Central memory CD8-positive, alpha-beta T cell (primary cell): ENCODE data around the gene PRAC1.

Source experiments
- ATAC-seq: fragments of 150-1000 bp; cut with Tn5 transposase; replicated peaks from 2 replicates; pipeline ENCODE4 v1.10.0; 2022; ENCODE audit warnings: mild to moderate bottlenecking, moderate FRiP score, moderate number of reproducible peaks; ENCODE audit not compliant: poor library complexity, severe bottlenecking; ENCODE audit errors: extremely low read depth
- DNase-seq, 2 donors: peaks; one replicate each; pipeline ENCODE4 v3.0.0; 2021; ENCODE audit warnings: low spot score in 2 of 2
- H3K27ac Mint-ChIP-seq: one replicate; pipeline ENCODE4 v1.8.0; 2022; ENCODE audit warnings: low read depth, mild to moderate bottlenecking, moderate library complexity, mixed read lengths
- H3K27me3 Mint-ChIP-seq: one replicate; pipeline ENCODE4 v1.8.0; 2022; ENCODE audit warnings: mixed read lengths
- H3K36me3 Mint-ChIP-seq: one replicate; pipeline ENCODE4 v1.8.0; 2022; ENCODE audit warnings: mild to moderate bottlenecking, moderate library complexity, mixed read lengths; ENCODE audit not compliant: insufficient read depth
- H3K4me1 Mint-ChIP-seq: one replicate; pipeline ENCODE4 v1.8.0; 2022; ENCODE audit warnings: mixed read lengths
- H3K4me3 Mint-ChIP-seq: one replicate; pipeline ENCODE4 v1.8.0; 2022; ENCODE audit warnings: mild to moderate bottlenecking, moderate library complexity, mixed read lengths
- H3K9me3 Mint-ChIP-seq: one replicate; pipeline ENCODE4 v1.8.0; 2022; ENCODE audit warnings: mixed read lengths

PRAC1 gene

DNA sequence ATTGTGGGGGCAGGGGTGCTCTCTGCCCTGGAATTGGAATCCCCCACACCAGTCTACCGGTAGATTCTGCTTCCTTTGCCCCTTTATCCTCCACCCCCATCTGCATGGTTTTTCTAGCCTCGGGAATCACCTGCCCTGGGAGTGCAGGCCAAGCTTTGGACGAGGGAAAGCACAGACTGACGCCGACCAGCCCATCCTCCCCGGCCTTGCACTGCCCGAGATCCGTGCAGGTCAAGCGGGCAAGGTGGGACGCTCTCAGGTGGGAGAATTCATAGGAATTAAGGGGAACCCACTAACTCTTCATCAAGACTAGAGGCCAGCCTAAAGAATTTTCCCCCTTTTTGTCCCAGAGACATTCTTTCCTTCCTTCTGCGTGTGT lies 16.1 kb upstream of the PRAC1 start:
- DNase-seq (no peak), ATAC-seq (no peak)
- peaks cover 20% of the 10 kb centered on the region for H3K4me1 Mint-ChIP-seq
- H3K9me3 Mint-ChIP-seq, result no peaks in the 10 kb centered on the region
- no peak overlapping the region for H3K27ac Mint-ChIP-seq
- H3K36me3 Mint-ChIP-seq, result peaks cover 6% of the 10 kb centered on the region
- H3K4me3 Mint-ChIP-seq, result no peak overlapping the region
- H3K27me3 Mint-ChIP-seq, result peaks cover 99% of the 10 kb centered on the region

GRCh38 chr17:48737330-48738043 lies 15.2 kb upstream of the PRAC1 start:
- DNase-seq, result no peak
- ATAC-seq, result no peak
- peaks cover 99% of the 10 kb centered on the region for H3K27me3 Mint-ChIP-seq
- H3K36me3 Mint-ChIP-seq, result peaks cover 6% of the 10 kb centered on the region
- H3K9me3 Mint-ChIP-seq, result no peaks in the 10 kb centered on the region
- no peak overlapping the region for H3K27ac Mint-ChIP-seq
- H3K4me1 Mint-ChIP-seq, result peaks cover 26% of the 10 kb centered on the region
- H3K4me3 Mint-ChIP-seq, result no peak overlapping the region

DNA sequence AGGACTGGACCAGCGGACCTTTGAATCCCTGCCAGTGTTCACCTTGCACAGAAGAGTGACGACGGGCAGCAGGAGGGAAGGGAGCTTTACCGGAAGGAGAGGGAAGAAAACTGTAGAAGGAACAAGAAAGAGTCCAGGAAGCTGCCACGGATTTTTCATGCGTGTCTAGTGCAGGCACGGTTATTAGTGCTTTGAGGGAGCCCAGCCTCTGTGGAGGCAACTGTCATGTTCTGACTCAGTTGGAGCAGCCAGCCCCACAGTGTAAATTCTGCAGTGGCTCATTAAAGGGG lies 12.7 kb upstream of the PRAC1 start:
- Mint-ChIP-seq H3K4me3 (no peak overlapping the region), H3K9me3 (no peaks in the 10 kb centered on the region), H3K4me1 (peaks cover 27% of the 10 kb centered on the region), H3K27ac (no peak overlapping the region), H3K27me3 (peaks cover 100% of the 10 kb centered on the region), H3K36me3 (peaks cover 3% of the 10 kb centered on the region)
- DNase-seq (no peak), ATAC-seq (no peak)

GRCh38 chr17:48734333-48735061 lies 12.2 kb upstream of the PRAC1 start:
- ATAC-seq (no peak), DNase-seq (no peak)
- H3K4me3 Mint-ChIP-seq, result no peak overlapping the region
- H3K27ac Mint-ChIP-seq, result no peak overlapping the region
- H3K4me1 Mint-ChIP-seq, result peaks cover 27% of the 10 kb centered on the region
- no peaks in the 10 kb centered on the region for H3K9me3 Mint-ChIP-seq
- peaks cover 3% of the 10 kb centered on the region for H3K36me3 Mint-ChIP-seq
- H3K27me3 Mint-ChIP-seq, result peaks cover 100% of the 10 kb centered on the region

DNA sequence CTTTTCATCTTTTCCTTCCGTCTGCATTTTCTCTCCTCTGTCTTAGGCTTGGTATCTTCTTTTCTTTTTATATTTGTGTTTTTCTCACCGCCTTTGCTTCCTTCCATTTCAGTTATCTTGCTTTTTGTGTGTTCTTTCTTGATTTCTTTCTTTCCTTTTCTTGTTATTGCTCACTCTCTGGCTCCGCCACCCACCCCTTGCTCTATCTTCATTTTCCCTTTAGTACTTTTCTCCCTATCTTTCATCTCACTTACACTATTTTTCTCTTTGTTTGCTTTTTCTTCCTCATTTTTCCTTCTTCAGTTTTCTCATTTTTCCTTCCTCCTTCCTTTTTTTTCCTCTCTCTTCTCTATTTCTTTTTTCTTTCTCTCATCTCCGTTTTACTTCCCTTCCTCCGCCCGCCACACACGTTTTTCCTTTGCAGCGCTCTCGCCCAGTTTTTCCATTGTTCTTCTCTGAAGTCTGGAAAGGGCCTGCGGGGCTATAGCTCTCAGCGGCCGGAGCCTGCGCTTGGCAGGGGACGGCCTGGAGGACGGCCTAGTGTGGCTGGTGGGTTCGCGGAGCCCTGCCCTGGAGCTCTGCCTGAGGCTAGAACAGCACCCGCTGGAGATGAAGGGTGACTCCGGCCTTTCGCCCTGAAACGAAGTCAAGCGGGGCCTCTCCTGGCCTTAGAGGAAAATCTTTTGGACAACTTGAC lies 11.5 kb upstream of the PRAC1 start:
- H3K27ac Mint-ChIP-seq, result no peak overlapping the region
- ATAC-seq (no peak), DNase-seq (no peak)
- no peaks in the 10 kb centered on the region for H3K9me3 Mint-ChIP-seq
- H3K4me1 Mint-ChIP-seq, result peaks cover 24% of the 10 kb centered on the region
- peaks cover 7% of the 10 kb centered on the region for H3K36me3 Mint-ChIP-seq
- peaks cover 100% of the 10 kb centered on the region for H3K27me3 Mint-ChIP-seq
- H3K4me3 Mint-ChIP-seq, result peak overlapping the region; percentile 8

DNA sequence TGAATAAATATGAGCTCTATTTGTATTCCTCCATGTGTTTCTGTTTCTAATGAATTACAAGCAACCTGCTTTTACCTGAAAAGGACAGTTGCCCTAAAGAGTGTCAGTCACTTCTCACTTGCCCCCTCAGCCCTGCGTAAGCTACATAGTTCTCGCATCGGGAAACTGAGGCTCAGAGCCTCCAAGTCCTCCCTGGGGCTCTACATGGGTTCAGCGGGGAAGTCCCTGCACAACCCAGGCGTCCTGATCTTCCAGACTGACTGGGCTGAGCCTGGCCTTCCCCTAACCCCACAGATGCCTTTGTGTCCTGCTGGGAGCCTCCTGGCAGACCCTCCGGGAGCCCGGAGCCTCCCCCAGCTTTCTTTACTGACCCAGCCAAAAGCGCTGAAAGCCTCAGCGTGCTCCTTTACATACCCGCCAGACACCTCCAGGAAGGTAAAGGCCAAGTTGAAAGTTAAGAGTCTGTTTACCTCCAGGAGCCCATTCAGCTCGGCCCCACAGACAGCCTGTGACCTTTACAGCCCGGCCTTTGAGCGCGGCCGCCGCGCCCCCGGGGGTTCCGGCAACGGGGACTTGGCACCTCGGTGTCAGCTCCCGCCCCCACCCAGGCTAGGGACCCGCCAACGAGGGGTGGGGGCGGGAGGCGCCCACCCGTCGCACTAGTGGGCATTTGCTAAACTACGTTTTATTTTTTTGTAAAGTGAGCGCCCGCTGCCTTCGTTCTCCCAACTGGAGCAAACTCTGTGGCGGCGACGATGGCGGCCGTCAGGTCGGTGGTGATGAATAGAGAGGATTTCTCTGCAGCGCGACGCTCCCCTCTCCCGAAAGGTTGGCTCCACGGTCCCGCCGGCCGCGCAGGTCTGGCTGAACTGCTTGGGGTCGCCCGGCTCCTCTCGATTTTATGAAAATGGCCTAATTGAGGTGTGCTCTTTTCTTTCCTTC lies 10.6 kb upstream of the PRAC1 start:
- peaks cover 28% of the 10 kb centered on the region for H3K4me1 Mint-ChIP-seq
- H3K27ac Mint-ChIP-seq, result no peak overlapping the region
- peaks cover 13% of the 10 kb centered on the region for H3K36me3 Mint-ChIP-seq
- DNase-seq (no peak), ATAC-seq (no peak)
- no peaks in the 10 kb centered on the region for H3K9me3 Mint-ChIP-seq
- peaks cover 100% of the 10 kb centered on the region for H3K27me3 Mint-ChIP-seq
- H3K4me3 Mint-ChIP-seq, result peak overlapping the region; percentile 8

- H3K9me3 Mint-ChIP-seq, result no peaks in the 10 kb centered on the region
- DNase-seq (no peak), ATAC-seq (no peak)
- H3K4me3 Mint-ChIP-seq, result no peak overlapping the region
- peaks cover 100% of the 10 kb centered on the region for H3K27me3 Mint-ChIP-seq
- H3K27ac Mint-ChIP-seq, result no peak overlapping the region
- peaks cover 31% of the 10 kb centered on the region for H3K4me1 Mint-ChIP-seq
- H3K36me3 Mint-ChIP-seq, result peaks cover 13% of the 10 kb centered on the region
Observed at GRCh38 chr17:48731355-48731754, 9.0 kb upstream of the PRAC1 start.

DNA sequence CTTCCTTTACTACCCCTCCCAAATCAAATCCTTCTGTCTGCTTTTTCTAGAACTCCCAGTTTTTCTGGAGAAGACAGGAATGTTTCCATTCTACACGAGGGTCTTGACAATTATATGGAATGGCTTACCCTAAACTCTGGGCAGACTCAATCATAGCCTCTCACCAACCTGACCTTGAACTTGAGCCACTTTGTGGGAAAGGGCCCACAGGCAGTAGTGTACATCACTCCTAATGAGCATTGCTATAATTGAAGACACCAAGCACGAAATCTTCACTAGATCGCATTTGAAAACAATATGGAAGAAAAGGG lies 7.9 kb upstream of the PRAC1 start:
- Mint-ChIP-seq H3K4me3 (no peak overlapping the region), H3K4me1 (peaks cover 33% of the 10 kb centered on the region), H3K36me3 (peaks cover 16% of the 10 kb centered on the region), H3K27ac (no peak overlapping the region), H3K27me3 (peaks cover 100% of the 10 kb centered on the region), H3K9me3 (no peaks in the 10 kb centered on the region)
- ATAC-seq, result no peak
- DNase-seq, result no peak

DNA sequence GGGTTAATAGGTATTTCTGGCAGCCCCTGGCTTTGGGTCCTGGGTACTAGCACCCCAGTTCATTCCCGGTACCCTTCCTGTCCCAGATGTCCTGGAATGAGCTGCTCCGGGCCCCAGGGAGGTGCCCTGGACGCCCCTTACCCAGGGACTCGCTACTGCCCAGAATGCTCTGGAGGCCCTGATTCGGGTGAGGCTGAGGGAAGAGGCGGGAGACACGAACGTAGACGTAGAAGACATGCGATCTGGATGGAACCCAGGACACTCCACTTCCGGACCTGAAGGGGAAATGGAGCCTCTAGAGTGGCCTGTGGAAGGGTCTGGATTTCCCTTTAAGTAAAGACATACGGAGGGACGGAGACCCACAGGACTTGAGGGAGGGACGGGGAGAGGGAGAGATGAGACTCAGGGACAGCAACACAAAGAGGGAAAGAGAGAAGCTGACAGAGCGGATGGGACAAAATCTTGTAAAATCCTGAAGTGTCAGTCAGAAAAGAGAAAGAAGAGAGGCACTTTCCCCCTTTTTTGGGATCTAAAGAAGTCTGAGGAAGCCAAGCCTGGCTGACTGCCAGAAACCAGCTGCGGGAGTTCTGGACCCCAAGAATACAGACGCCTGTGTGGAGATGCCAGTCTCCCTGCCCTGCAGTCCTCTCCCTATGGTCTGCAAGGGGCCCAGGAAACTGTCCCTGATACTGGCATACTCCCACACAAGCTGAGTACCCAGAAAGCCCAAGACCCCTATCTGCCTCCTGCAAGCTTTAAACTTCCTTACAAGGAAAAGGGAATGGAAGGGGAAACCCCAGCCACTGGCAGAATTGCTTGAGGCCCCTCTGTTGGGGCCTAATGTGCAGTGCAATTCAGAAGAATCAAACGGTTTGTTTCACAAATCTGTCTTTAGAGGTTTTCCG lies 7.3 kb upstream of the PRAC1 start:
- Mint-ChIP-seq H3K4me3 (peak overlapping the region; percentile 75), H3K27me3 (peaks cover 100% of the 10 kb centered on the region), H3K36me3 (peaks cover 21% of the 10 kb centered on the region), H3K9me3 (no peaks in the 10 kb centered on the region), H3K4me1 (peaks cover 38% of the 10 kb centered on the region), H3K27ac (peak overlapping the region; percentile 87)
- DNase-seq (no peak), ATAC-seq (no peak)

DNA sequence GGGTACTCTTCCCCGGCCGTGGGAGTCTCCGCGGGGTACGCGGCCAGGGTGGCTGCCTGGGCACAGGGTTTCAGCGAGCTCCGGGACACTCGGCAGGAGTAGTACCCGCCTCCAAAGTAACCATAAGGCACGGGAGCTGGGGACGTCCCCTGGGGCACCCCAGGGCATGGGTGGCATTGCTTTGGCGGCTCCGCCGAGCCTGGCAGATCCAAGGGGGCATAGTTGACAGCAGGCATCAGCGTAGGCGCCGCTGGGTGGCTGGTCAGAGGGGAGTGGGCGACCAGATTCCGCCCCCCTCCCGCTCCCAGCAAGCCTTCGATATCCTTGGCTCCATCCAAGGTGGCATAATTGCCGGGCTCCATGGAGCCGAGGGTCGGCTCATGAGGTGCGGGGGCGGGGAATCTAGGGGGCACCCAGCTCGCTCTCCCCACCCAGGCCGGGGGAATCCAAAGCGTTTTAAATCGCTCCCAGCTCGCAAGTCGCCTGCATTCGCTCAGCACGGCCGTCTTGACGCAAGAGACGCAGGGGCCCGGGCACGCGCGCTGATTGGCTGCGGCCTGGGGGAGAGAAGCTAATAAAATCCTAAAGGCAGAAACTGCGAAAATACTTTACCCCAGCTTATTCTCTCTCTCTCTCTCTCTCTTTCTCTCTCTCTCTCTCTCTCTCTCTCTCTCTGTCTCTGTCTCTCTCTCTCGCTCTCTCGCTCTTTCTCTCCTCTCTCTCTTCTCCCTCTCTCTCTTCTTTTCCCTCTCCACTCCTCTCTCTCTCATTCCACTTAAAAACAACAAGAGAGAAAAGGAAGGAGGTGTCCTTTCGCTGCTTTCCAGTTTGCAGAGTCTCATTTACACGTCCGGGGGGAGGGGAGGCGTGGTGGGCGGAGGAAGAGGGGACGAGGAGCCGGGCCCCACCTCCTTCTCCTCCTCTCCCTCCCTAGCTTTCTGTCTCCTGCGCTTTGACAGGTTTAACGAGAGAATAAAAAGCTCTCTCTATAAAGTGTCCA lies 6.2 kb upstream of the PRAC1 start, which contains the start of gene HOXB13:
Gene HOXB13 (minus strand): TSS at position 519 of the 1,000 bp plus-strand sequence. CDS start 157 bp downstream, at position 362.
- Mint-ChIP-seq H3K27me3 (peaks cover 100% of the 10 kb centered on the region), H3K4me1 (peaks cover 40% of the 10 kb centered on the region), H3K27ac (peak within 1 kb of the TSS; percentile 87), H3K4me3 (peak within 1 kb of the TSS; percentile 75), H3K36me3 (peaks cover 26% of the 10 kb centered on the region), H3K9me3 (no peaks in the 10 kb centered on the region)
- DNase-seq, result no peak
- peak; percentile 31 for ATAC-seq
